ENCODE results near the gene FBXO33.

FBXO33 gene

GRCh38 chr14:39430762-39431415, 1.3 kb downstream of the FBXO33 start:
- no peak for DNase-seq

- no peak for DNase-seq
Measured at GRCh38 chr14:39428118-39428517, 4.1 kb downstream of the FBXO33 start.

GRCh38 chr14:39426605-39427004, 5.6 kb downstream of the FBXO33 start:
- DNase-seq, result peak; percentile 22

- no peak for DNase-seq
Measured at GRCh38 chr14:39425947-39426346, 6.3 kb downstream of the FBXO33 start.

- DNase-seq, result no peak
Measured at GRCh38 chr14:39423793-39424192, 8.4 kb downstream of the FBXO33 start.

GRCh38 chr14:39422243-39422642, 10.0 kb downstream of the FBXO33 start:
- no peak for DNase-seq

GRCh38 chr14:39419272-39419671, 13.0 kb downstream of the FBXO33 start:
- DNase-seq, result no peak

GRCh38 chr14:39417014-39417413, 15.2 kb downstream of the FBXO33 start:
- no peak for DNase-seq

- DNase-seq, result no peak
Measured at GRCh38 chr14:39416072-39416471, 16.2 kb downstream of the FBXO33 start.

- no peak for DNase-seq
Measured at GRCh38 chr14:39406560-39406959, 25.7 kb downstream of the FBXO33 start.

GRCh38 chr14:39398382-39398781, 33.9 kb downstream of the FBXO33 start:
- no peak for DNase-seq

- no peak for DNase-seq
Measured at GRCh38 chr14:39396448-39396847, 35.8 kb downstream of the FBXO33 start.

GRCh38 chr14:39395555-39396254, 36.5 kb downstream of the FBXO33 start:
- DNase-seq, result no peak

- DNase-seq, result no peak
Measured at GRCh38 chr14:39393289-39393688, 38.9 kb downstream of the FBXO33 start.

GRCh38 chr14:39384177-39384576, 48.1 kb downstream of the FBXO33 start:
- DNase-seq, result no peak

GRCh38 chr14:39383741-39384140, 48.5 kb downstream of the FBXO33 start:
- no peak for DNase-seq

- DNase-seq, result peak; percentile 33
Measured at GRCh38 chr14:39383026-39383660, 49.1 kb downstream of the FBXO33 start.

- no peak for DNase-seq
Measured at GRCh38 chr14:39382463-39382862, 49.8 kb downstream of the FBXO33 start.

- DNase-seq, result no peak
Measured at GRCh38 chr14:39381366-39381765, 50.9 kb downstream of the FBXO33 start.

GRCh38 chr14:39376667-39377403, 55.4 kb downstream of the FBXO33 start:
- DNase-seq, result no peak

GRCh38 chr14:39374851-39375250, 57.4 kb downstream of the FBXO33 start:
- DNase-seq, result no peak

GRCh38 chr14:39372656-39373055, 59.6 kb downstream of the FBXO33 start:
- DNase-seq, result no peak

GRCh38 chr14:39370415-39370814, 61.8 kb downstream of the FBXO33 start:
- no peak for DNase-seq

- DNase-seq, result no peak
Measured at GRCh38 chr14:39369029-39369428, 63.2 kb downstream of the FBXO33 start.

Data from CD4-positive, alpha-beta T cell treated with Interleukin-12 subunit alpha and Interleukin-12 subunit beta, for 1 hour (primary cell).